NCI-H1092 treated with DMSO at 0.1 percent for 48 hours (cell line): ENCODE data around the gene RRP15.

Experiments
- DNase-seq: peaks from one replicate; lab custom pipeline; 2025; lab: John Stamatoyannopoulos, UW

Gene RRP15

DNA sequence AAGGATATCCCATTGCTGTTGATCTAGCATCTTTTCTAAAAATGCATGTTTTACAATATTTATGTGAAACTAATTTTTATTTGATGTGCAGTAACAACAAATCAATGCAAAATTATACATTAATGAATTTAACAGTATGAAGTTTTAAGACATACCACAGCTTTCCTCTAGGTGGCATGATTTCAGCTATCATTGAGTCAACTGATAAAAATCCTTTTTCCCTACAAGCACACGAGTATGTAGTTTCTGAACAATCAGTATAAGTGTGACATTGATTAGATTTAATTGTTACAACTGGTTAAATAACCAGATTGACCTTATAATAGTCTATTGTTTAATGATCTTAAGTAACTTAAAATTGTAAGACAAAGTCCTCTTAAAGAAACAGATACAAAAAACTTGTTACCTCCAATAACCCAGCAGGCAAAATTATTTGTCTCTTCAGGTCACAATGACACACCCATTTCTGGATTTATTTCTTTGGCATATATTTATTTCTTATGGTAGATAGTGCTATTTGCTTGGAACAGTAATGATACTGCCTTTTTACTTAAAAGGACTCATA, 54.3 kb downstream of the RRP15 start:
- peak; percentile 64 for DNase-seq

DNA sequence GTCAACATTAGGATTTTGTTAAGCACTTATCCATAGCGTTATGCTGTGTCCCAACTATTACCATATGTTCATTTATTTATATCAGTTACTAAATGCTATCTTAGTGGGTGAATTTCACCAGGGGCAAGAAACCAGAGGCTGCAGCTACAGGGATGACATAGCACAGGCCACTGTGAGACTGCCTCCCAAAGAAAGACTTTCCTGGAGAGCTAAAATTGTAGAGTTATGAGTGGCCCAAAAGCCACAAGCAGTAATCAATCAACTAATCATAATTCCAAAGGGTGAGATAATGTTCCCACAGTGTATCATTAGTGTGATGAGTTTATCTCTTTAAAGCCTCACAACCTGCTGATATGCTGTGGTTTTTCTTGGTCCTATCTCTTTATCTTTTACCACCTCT, 56.2 kb downstream of the RRP15 start:
- DNase-seq: no peak

- DNase-seq: no peak
Observed at GRCh38 chr1:218342091-218342490, 57.0 kb downstream of the RRP15 start.

DNA sequence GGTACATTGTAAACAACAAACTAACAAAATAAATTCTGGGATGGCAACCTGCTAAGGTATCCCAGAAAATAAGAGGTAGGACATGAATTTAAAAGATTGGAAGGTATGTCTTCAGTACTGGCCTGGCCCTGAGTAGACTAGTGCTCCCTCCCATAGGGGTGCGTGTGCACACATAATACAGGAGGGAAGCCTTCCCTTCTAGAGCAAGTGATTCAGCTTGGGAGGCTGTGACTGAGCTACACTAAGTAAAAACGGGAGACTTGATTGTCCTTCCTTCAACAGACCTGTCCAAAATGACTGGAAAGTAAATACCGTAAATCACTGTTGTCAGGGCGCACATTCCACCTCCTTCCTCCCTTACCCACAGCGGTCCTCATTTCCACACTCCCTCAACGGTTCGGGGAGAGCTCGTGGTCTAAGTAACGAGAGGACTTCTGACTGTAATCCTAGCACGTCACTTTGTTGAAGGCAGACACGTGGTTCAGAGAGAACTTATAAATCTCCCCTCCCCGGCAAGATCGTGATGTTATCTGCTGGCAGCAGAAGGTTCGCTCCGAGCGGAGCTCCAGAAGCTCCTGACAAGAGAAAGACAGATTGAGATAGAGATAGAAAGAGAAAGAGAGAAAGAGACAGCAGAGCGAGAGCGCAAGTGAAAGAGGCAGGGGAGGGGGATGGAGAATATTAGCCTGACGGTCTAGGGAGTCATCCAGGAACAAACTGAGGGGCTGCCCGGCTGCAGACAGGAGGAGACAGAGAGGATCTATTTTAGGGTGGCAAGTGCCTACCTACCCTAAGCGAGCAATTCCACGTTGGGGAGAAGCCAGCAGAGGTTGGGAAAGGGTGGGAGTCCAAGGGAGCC, 60.0 kb downstream of the RRP15 start, which contains the start of gene TGFB2:
Gene TGFB2, plus strand, starts transcription at position 523 of the 859 bp plus-strand sequence. CDS start 1,366 bp downstream, outside the sequence.
- peak; percentile 78 for DNase-seq

GRCh38 chr1:218345673-218346390, 60.7 kb downstream of the RRP15 start:
- DNase-seq: peak; percentile 75

GRCh38 chr1:218346391-218347204, 61.5 kb downstream of the RRP15 start:
- peak; percentile 63 for DNase-seq

- peak; percentile 49 for DNase-seq
Observed at GRCh38 chr1:218347336-218347722, 62.2 kb downstream of the RRP15 start.

- DNase-seq: peak; percentile 35
Observed at GRCh38 chr1:218347723-218348627, 62.9 kb downstream of the RRP15 start.

DNA sequence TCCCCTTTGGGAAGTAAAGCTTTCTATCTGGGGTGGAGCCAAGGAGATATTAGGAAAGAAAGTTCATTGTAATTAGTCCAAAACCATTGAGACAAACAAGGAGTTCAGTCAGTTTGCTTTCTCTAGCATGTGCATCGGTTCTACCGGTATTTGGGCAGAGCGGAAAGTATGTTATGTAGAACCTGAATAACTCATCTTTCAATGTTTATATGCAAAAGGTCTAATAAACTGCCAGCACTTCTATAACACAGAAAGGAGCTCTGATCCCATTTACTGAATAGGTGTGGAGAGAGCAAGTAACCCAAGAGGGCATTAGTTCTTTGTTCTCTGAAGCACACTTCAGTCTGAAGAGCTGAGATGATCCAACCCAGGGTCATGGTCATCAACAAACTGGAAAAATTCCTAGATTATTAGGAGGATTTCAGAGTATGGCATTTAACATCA, 63.6 kb downstream of the RRP15 start:
- peak; percentile 65 for DNase-seq

DNA sequence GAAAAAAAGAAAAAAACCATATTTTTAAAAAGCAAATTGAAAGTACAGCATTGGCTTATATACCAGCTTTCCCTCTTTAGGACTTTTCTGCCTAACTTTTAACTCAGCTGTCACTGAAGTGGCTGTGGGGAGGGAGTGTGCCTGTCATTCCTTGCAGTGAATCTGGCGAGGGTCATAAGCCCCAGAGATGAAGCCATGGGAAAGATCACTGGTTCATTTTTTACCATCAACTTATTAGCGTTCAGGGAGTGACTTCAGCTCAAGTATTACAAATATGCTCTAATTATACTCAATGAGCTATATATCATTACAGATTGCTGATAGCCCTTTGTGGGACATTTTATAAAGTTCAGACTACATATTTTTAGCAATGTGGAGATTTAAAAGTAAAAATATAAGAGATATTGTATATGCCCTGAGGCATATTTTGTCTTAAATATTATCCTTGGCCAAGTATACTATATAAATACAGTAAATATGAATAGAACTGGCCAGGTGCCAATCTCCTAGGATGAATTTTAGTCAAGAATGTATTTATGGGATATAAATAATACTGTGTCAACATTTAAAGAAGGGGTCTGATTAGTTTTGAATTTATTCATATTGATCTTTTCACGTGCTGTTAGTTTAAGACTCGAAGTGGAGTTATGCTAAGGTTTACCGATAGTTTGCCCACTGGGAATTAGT, 64.4 kb downstream of the RRP15 start:
- DNase-seq: no peak

GRCh38 chr1:218350035-218350525, 65.0 kb downstream of the RRP15 start:
- DNase-seq: no peak

GRCh38 chr1:218350801-218351266, 65.7 kb downstream of the RRP15 start:
- DNase-seq: no peak

DNA sequence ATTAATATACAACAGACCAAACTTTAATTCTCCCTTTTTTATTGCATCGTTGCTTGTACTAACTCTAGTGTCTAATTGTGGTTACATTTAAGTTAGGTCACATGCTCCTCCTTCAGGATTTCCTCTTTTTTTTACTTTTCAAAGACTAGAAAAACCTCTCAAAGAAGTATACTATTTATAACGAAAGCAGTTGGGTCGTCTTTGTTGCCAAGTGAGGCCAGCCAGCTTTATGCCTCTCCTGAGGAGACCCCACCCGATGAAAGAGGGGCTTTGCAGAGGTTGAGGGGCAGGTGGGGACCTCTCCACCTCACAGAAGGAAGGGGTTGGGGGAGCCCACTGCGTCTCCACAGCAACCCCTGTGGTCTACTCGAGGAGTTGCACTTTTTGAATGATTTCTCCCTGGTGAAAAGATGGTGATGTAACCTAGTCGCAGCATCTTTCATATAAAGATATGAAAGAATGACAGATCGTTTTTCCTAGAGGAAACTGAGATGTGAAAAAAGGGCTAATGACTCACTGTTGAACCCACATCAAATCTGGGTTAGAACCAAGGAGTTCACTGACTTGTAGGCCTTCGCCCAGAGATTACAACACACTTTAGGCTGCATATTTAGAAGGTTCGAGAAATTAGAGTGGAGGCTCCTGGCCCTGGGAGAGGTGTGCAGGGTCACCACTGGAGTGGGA, 66.4 kb downstream of the RRP15 start:
- DNase-seq: no peak

DNA sequence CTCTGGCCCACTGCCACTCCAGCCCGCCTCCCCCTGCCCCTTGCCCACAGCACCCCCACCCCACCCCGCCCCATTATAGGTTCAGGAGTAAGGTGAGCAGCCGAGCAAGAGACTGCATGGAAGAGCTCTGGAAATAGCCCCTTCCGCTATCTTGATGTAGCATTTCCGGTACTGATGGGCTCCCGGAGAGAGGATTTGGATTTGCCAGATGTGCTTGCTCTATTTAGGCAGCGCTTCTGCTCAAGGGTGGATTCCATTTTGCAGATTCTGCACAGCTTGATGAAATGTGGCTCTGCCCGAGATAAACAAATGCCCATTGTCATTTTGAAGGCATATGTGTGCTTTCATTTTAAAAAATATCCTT, 67.0 kb downstream of the RRP15 start:
- DNase-seq: no peak

DNA sequence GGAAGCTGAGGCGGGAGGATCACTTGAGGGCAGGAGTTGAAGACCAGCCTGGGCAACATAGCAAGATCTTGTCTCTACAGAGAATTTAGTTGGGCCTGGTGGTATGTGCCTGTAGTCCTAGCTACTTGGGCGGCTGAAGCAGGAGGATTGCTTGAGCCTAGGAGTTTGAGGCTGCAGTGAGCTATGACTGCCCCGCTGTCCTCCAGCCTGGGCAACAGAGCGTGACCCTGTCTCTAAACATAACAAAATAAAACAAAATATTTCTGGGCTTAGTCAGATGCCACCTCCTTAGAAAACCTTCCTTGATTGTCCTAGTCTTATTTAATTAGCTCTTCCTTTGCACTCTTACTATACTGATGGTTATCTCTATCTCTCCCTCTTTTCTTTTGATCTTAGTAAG, 68.6 kb downstream of the RRP15 start:
- no peak for DNase-seq

DNA sequence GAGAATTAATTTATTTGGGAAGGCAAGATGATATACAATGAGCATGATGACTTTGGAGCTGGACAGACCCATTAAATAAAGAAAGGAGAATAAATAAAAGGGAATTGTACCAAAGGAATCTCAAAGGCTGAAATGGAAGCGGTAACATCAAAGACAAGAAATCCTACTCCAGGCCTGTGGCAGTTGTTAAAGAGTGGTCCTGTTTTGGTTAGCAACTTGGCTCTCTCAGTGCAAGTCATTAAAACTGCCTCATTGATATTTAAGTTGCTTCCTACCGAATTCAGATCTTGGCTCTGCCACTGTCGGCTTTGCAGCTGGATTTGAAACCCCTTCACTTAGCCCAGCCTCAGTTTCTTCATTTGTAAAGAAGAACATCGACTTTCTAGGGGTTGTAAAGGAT, 70.2 kb downstream of the RRP15 start:
- DNase-seq: no peak

- DNase-seq: no peak
Observed at GRCh38 chr1:218357211-218357892, 72.3 kb downstream of the RRP15 start.

DNA sequence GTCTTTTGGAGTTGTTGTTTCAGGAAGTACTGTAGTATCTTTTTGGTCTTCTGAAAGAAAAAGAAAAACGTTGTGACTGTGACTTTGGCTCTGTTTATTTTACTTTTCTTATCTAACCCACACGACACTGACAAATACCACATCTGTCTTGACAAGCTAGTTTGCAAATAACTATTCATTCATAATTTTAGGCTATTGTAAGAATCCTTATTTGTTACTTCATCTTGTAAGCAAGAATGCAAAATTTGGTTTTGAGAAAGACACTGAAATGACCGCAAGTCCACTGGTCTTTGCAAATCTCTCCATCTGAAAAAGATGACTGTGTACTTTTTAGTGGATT, 72.8 kb downstream of the RRP15 start:
- DNase-seq: no peak
